Body of pancreas (tissue), 4 donors: Measurements from ENCODE around the gene NMT1. TPM values are rescaled to one million over a fixed set of nuclear protein-coding genes. Genes with fewer than 3 reads are reported as not detected.
A peak's percentile ranks its signal among the peaks of the same experiment; 100 is the strongest.

Source experiments
- ATAC-seq: fragments of 150-250 bp; one replicate; pipeline ENCODE4 v1.9.1; 2016
- DNase-seq, 4 donors: peaks; one replicate each; pipeline ENCODE4 v3.0.0-alpha.2; 2019
- H3K27ac ChIP-seq, 4 donors: fragments of 200-600 bp; sonication (generic); 1 replicate in 3 of 4; 2 replicates in 1 of 4; pipeline versions ENCODE4 v1.5.1 to v1.6.1; 2016 to 2019; ENCODE audit warnings: mild to moderate bottlenecking in 1 of 4, mixed read lengths in 1 of 4, moderate library complexity in 1 of 4
- H3K27me3 ChIP-seq, 2 donors: fragments of 200-600 bp; sonication (generic); one replicate each; pipeline ENCODE4 v1.6.0; 2016; ENCODE audit warnings: mild to moderate bottlenecking in 1 of 2
- H3K36me3 ChIP-seq, 2 donors: fragments of 200-600 bp; sonication (generic); replicated peaks in 1 of 2; 2 replicates each; pipeline ENCODE4 v1.5.1; 2016; ENCODE audit warnings: low read depth in 2 of 2; ENCODE audit not compliant: insufficient read depth in 1 of 2
- H3K4me1 ChIP-seq: fragments of 200-600 bp; sonication (generic); one replicate; pipeline ENCODE4 v1.6.0; 2016
- H3K4me3 ChIP-seq, 2 donors: fragments of 200-600 bp; sonication (generic); 1 replicate in 1 of 2; 2 replicates in 1 of 2; pipeline ENCODE4 v1.5.1; 2016 to 2019
- H3K9me3 ChIP-seq, 3 donors: fragments of 200-600 bp; sonication (generic); 1 replicate in 2 of 3; 2 replicates in 1 of 3; pipeline ENCODE4 v1.5.1; 2016
- CTCF ChIP-seq, 7 experiments: fragments of 450-650 bp in 4 of 7; fragments of 200-600 bp in 3 of 7; sonication (generic) in 3 of 7; IDR thresholded peaks; one replicate each; pipeline ENCODE4 v1.5.1; 2016 to 2019; ENCODE audit warnings: antibody characterized with exemption in 7 of 7
- POLR2A ChIP-seq, 3 donors: fragments of 450-650 bp; IDR thresholded peaks; one replicate each; pipeline ENCODE4 v1.6.1; 2016; ENCODE audit warnings: antibody characterized with exemption in 3 of 3, mild to moderate bottlenecking in 2 of 3
- WGBS, 2 donors: methylation state at CpG; one replicate each; pipeline ENCODE4 v1.1.5; 2017; 5-methylcytosine and 5-hydroxymethylcytosine counted together
- intact Hi-C: fragments of 100-400 bp; cut with DNase I; formaldehyde crosslinking; loops from one replicate; pipeline ENCODE4 v1.15.1; 2023
- total RNA-seq, 2 donors: library from RNA; depleted of rRNA; stranded (reverse); fragments of >200 nt; gene quantifications; one replicate each; pipeline ENCODE4 v1.1.0, GENCODE V29; 2016

The NMT1 gene
- total RNA-seq, 2 donors from 2014 or later = 26.5 to 33.9 TPM

- H3K36me3 ChIP-seq = peaks cover 20 to 39% of the 10 kb centered on the region in 2 donors
- 75 to 77% methylated on average over 13 of the region's 13 CpGs for WGBS, 2 donors
These were observed 32.5 kb downstream of the NMT1 start for GRCh38 chr17:45093444-45094110.

GRCh38 chr17:45096141-45096540 lies 35.0 kb downstream of the NMT1 start:
- Histone ChIP-seq H3K4me1 (peaks cover 13% of the 10 kb centered on the region), H3K36me3 (peaks cover 20 to 31% of the 10 kb centered on the region in 2 donors), H3K4me3 (no peak overlapping the region), H3K27ac (no peak overlapping the region), H3K9me3 (no peaks in the 10 kb centered on the region), H3K27me3 (no peaks in the 10 kb centered on the region)
- TF ChIP-seq POLR2A (IDR thresholded peaks at IDR 0.05) = no peak
- TF ChIP-seq CTCF (IDR thresholded peaks at IDR 0.05) = peak in 2 of 7 experiments; percentile 12 to 22
- DNase-seq (no peak), ATAC-seq (no peak)
- intact Hi-C loops = no loop called here
- 61 to 65% methylated on average over 3 of the region's 3 CpGs for WGBS, 2 donors

More at GRCh38 chr17:45093444-45094110, 32.5 kb downstream of the NMT1 start:
- intact Hi-C loops = no loop called here
- TF ChIP-seq POLR2A (IDR thresholded peaks at IDR 0.05) (no peak), CTCF (IDR thresholded peaks at IDR 0.05) (no peak)
- no peak for DNase-seq
- no peaks in the 10 kb centered on the region for H3K9me3 ChIP-seq
- no peak overlapping the region for H3K4me3 ChIP-seq
- no peaks in the 10 kb centered on the region for H3K27me3 ChIP-seq
- H3K4me1 ChIP-seq = peaks cover 13% of the 10 kb centered on the region
- ATAC-seq = peak; percentile 25
- peak overlapping the region in 3 of 4 donors; percentile 32 to 58 (median 47) for H3K27ac ChIP-seq

GRCh38 chr17:45096926-45097325 lies 35.8 kb downstream of the NMT1 start:
- TF ChIP-seq CTCF (IDR thresholded peaks at IDR 0.05) = no peak
- no peak for TF ChIP-seq POLR2A (IDR thresholded peaks at IDR 0.05)
- Histone ChIP-seq H3K4me1 (peaks cover 13% of the 10 kb centered on the region), H3K4me3 (no peak overlapping the region), H3K27me3 (no peaks in the 10 kb centered on the region), H3K9me3 (no peaks in the 10 kb centered on the region), H3K36me3 (peaks cover 20 to 35% of the 10 kb centered on the region in 2 donors), H3K27ac (no peak overlapping the region)
- intact Hi-C loops = no loop called here
- WGBS, 2 donors = 82 to 95% methylated on average over 8 to 11 of the region's 11 CpGs
- ATAC-seq (no peak), DNase-seq (no peak)

- intact Hi-C loops = no loop called here
- Histone ChIP-seq H3K27me3 (no peaks in the 10 kb centered on the region), H3K4me1 (peaks cover 6% of the 10 kb centered on the region), H3K9me3 (no peaks in the 10 kb centered on the region), H3K27ac (no peak overlapping the region), H3K4me3 (no peak overlapping the region), H3K36me3 (peaks cover 25 to 48% of the 10 kb centered on the region in 2 donors)
- ATAC-seq (no peak), DNase-seq (no peak)
- 85 to 86% methylated on average over 10 to 13 of the region's 13 CpGs for WGBS, 2 donors
- TF ChIP-seq POLR2A (IDR thresholded peaks at IDR 0.05) (no peak), CTCF (IDR thresholded peaks at IDR 0.05) (no peak)
These were observed 37.2 kb downstream of the NMT1 start for GRCh38 chr17:45098081-45098868.
